ENCODE measurements around the gene SETSIP.
"Not testable (repeated sequence)": the region's sequence is repeated elsewhere in the genome, so short reads cannot be mapped to it uniquely, and the experiment has no call there.

Gene SETSIP

DNA sequence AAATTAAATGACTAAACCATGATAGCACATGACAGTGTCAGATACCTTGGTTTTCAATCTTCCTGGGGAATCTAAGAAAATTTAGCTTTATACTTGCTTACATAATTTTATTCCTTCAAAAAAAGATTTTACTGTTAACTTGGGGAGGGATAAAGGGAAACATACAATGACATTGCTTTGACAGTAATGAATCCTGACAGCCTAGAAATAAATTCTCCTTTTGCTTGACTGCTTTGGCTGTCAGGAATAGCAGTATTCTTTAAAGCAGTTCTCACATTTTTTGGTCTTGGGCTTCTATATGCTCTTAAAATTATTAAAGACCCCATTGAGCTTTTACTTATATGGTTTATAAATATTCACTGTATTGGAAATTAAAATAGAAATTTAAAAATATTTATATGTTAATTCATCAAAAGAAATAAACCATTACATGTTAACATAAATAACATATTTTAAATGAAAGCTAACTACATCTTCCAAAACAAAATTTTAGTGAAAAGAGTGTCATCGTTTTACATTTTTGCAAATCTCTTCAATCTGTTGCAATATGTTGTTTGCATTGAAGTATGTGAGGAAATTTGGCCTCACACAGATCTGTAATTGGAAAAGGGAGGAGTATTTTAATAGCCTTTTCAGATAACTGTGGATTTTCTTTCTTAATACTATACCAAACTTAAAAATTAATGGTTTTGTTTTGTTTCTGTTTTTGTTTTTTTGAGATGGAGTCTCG is 29.3 kb downstream of the SETSIP start:
- DNase-seq, result no peak

DNA sequence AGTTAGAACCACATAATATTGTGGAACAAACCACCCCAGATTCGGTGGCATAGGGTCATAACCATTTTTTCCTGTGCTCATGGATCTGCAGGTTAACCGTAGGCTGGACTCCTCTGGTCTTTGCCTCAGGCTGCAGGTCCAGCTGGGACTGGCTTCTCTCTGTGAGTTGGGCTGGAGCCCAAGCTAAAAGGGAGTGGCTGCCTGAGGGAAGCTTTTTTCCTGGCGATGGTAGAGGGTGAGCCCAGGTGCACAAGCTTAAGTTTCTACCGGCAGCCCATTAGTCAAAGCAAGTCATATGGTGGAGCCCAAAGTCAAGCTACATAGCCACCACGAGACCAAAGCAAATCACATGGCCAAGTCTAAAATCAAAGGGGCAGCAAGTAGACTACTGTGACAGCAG is 31.6 kb downstream of the SETSIP start:
- no peak for DNase-seq

DNA sequence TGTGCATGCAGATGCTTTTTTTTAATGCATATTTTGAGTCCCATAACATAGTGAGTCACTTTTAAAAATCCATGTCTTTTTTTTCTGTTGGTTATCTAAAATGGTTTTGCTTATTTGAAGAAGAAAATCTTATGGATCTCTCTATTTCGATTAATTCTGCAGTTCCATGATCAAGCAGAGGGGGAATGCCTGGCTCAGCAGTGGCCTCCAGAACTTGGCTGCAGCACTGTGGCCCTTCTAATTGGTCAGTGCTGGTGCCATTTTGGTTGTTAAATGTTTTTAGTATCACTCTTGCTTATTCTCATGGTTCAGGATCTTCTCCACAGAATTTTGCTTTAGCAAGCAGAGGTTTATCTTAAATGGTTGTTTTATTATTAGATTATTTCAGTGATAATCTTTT is 34.2 kb downstream of the SETSIP start:
- no peak for DNase-seq

DNA sequence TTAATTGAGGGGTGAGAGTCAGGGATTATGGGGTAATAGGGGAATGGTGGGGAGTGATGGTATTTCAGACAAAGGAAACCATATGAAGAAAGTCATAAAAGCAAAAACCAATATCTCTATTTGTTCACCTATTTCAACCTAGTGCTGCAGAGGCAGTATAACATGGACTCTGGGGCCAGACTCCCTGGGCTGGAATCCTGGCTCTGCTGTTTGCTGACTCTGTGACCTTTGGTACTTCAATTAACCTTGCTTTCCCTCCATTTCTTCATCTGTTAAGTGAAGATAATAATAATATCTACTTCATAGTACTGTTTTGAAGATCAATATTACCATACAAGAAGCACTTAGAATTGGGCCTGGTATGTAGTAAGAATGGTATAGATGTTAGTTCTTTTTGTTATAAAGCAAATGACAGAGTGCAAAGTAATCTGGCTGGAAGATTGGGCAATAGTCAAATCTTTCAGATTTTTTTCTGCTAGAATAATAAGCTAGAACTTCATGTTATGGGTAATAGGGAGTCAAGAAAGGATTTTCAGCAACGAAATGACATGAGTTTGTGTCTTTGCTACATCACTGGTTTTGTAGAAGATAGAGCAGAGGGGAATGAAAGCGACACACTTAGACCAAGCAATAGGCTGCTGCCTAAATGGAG is 36.4 kb downstream of the SETSIP start:
- DNase-seq, result no peak

DNA sequence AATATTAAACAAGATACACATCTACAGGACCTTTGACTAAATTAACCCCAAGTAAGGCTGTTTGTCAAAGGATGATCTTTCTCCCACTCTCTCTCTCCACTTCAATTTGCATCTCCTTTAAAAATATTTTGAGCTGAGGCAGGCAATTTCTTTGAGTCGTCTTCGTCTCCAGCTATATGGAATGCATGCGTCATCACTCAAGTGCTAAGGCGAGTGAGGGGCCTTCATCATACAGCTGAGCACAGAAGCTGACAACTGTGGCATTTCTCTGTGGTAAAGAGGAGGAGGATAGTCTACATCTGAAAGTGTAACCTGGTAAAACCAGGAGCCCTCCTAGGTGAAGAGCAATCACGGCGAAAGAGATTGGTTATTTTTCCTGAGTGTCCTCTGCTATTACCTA is 37.8 kb downstream of the SETSIP start:
- DNase-seq, result no peak

DNA sequence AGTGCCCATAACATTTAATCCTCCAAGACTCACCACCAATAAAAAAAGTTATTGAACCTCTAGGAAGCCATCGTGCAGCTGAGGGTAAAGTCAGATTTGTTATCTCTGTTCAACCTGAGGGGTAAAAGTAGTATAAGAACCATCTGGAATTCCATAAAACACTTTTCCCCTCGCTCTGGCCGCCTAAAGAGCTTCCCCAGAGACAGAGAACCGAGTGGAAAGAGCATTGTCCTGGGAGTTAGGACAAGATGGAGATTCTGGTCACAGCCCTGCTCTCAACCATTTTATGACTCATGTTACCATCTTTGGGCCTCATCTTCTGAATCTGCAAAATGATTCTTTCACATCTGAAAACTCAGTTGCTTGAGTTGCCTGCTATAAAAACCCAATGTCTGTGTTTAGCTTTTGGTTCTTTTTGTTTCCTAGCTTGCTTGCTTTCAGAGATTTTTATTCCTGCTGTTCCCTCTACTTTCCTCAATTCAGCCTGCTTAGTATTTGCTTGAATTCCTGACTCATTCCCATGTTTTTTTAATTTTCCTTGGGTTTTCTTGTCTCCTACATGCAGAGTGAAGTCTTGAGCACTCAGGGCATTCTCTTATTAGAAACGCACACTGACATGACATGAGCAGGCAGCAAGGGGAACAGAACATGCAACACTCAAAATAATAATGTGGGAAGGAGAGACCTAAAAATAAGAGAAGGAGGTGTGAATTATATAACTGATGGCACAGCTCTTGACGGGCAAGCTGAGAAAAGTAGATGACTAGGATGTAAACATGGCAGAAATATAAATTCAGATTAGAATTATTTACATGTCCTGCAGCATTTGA is 43.7 kb downstream of the SETSIP start:
- no peak for DNase-seq

DNA sequence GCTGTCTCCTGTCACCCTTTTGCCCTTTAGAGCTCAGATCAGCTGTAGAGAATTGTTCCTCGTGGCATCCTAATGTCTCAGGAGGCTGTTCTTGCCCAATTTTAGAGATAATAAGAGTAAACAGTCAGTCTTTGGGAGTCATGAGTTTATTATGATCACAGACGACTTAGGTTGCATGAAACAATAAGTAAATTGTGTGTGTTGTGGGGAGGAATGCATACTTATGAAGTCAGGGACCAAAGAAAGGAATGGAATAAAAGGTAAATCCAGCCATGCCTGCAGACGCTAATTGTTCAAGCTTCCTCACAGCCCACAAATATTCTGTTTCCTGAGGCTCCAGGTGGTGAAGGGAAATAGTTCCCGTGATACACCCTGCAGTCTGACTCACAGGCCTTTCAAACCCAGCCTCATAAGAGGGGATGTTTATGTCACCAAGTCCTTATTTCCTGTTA is 44.5 kb downstream of the SETSIP start:
- DNase-seq, result peak; percentile 17

DNA sequence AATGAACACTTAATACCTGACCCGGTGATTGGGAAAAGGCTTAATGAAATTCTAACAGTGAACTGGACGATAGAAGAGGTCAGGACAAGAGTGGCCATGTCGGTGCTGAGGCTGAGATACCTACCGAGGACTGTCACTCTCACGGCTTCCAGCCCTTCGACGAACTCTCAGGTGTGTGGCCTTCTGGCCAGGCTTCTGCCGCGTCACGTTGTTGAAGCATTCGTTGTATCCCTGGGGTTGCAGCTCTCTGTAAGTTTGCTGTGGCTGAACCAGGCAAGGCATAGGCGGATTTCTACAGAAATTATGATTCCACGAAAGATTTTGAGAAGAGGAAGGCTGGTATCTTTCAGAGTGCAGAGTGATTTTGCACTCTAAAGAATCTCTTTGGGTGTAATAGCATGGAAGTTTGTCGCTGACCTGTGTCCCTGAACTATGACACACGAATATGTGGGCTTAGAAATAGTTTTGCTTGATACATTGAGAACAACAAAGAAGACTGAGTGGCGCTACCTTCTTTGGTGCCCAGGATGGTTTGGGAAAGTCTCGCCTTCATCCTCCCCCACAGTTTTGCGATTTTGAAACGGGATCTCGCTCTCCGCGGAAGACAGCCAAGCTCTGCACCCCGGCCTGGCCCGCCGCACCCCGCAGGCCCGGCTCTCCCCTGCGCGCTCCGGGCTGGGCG is 45.8 kb downstream of the SETSIP start:
- DNase-seq, result no peak

DNA sequence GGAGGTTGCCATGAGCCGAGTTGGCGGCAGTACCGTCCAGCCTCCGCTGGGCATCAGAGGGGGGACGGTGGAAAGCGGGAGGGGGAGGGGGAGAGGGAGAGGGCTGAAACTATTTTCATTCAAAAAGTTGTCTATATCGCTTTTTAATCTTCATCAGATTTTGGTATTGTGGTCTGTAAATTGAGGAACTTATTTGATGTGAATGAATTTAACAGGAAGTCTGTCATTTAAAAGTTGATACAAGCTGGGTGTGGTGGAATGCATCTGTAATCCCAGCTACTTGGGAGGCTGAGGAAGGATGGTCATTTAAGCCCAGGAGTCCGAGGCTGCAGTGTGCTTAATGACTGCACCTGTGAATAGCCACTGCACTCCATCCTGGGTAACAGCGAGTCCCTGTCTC is 48.4 kb downstream of the SETSIP start:
- DNase-seq, result no peak

DNA sequence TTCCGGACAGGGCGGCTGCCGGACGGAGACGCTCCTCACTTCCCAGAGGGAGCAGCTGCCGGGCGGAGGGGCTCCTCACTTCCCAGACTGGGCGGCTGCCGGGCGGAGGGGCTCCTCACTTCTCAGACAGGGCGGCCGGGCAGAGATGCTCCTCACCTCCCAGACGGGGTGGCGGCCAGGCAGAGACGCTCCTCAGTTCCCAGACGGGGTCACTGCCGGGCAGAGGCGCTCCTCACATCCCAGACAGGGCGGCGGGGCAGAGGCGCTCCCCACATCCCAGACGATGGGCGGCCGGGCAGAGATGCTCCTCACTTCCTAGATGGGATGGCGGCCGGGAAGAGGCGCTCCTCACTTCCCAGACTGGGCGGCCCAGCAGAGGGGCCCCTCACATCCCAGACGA is 49.2 kb downstream of the SETSIP start:
- not testable (repeated sequence) for DNase-seq

Measured in HCEC 1CT (cell line).